Measurements from ENCODE around the gene CRYBA2. TPM values are rescaled to one million over a fixed set of nuclear protein-coding genes. Genes with fewer than 3 reads are reported as not detected.
A peak's percentile ranks its signal among the peaks of the same experiment; 100 is the strongest.

CRYBA2 gene
- total and polyA plus RNA-seq, 2 of the 8 experiments (the other 6 are each of a cell fraction or from before 2014, with no cell fraction given), result not detected

DNA sequence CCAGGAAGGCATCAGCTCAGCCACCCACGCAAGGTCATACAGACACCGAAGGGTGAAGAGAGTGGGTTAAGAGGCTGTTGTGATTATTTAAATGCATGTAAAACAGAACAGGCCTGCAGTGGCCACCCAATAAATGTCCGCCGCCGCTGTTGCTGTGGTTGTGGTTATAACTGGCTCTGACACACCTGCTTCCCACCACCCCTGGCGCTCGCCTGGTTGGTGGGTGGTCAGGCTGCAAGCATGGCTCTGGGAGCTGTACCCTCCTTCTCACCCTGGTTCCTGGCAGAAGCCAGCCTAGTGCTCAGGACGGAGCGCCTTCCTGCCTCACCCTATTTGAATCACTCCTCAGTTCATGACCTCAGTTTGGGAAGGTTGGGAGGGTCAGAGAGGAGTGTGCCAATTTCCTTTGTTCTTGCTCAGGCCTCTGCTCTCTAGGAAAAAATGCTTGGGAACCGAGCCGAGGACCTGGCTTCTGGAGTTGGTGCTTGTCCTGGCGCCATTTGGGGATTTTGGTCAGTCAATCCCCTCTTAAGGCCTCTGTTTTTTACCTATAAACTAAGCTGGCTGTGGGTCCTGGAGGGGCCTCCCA lies 5.3 kb upstream of the CRYBA2 start:
- FAIRE-seq (no peak), DNase-seq (ENCODE audit: low read depth in 1 of 2, low spot score in 2 of 2) (no peak)
- no peak overlapping the region for H3K56ac ChIP-seq (replicated peaks; ENCODE audit: insufficient read length, low read depth, low read length)
- no peaks in the 10 kb centered on the region for H3K79me2 ChIP-seq (ENCODE audit: control insufficient read depth in 1 of 2, insufficient read depth in 2 of 2, low read length in 2 of 2)
- H4K91ac ChIP-seq (replicated peaks; ENCODE audit: insufficient read length, low read length), result no peak overlapping the region
- H3K79me1 ChIP-seq (ENCODE audit: low read depth, low read length), result no peaks in the 10 kb centered on the region
- H3K4me2 ChIP-seq (ENCODE audit: insufficient read depth in 1 of 2, low read depth in 2 of 2, low read length in 2 of 2), result no peak overlapping the region; a peak in 1 of 4 replicates
- WGBS, 2 experiments (ENCODE audit: extremely low coverage in 1 of 2, insufficient coverage in 1 of 2, insufficient read length in 1 of 2, insufficient replicate concordance in 2 of 2, low coverage in 1 of 2, low lambda C conversion rate in 2 of 2, missing lambda C conversion rate in 1 of 2), result 73% methylated on average over 12 of the region's 12 CpGs; no CpG with 5 or more reads in 1 of the 2 experiments
- H4K5ac ChIP-seq (ENCODE audit: insufficient read length, low read depth, low read length), result no peak overlapping the region
- no peak overlapping the region for H2AFZ ChIP-seq (ENCODE audit: low read length)
- peak overlapping the region; percentile 92; the same call in 1 of the 2 replicates for H2BK12ac ChIP-seq (ENCODE audit: low read depth, low read length)
- H2BK5ac ChIP-seq (ENCODE audit: low read depth, low read length), result peak overlapping the region; percentile 78; the same call in 1 of the 2 replicates
- H3K23ac ChIP-seq (ENCODE audit: insufficient read length), result no peak overlapping the region
- no peak overlapping the region for H3K27ac ChIP-seq (ENCODE audit: low read depth, low read length)
- H3K4ac ChIP-seq (replicated peaks; ENCODE audit: insufficient read length, low read depth, low read length), result no peak overlapping the region
- H4K20me1 ChIP-seq (replicated peaks in 1 of 2; ENCODE audit: control insufficient read depth in 1 of 2, insufficient read depth in 2 of 2, low read length in 2 of 2), result peaks cover 19 to 20% of the 10 kb centered on the region in 2 experiments
- H2BK20ac ChIP-seq (ENCODE audit: low read length), result peak overlapping the region; percentile 32; the same call in 1 of the 2 replicates
- no peak overlapping the region for H3K9ac ChIP-seq (replicated peaks in 1 of 4; ENCODE audit: extremely low read depth in 1 of 4, low read depth in 3 of 4, low read length in 3 of 4)
- H3K18ac ChIP-seq (ENCODE audit: extremely low read depth, low read length), result no peak overlapping the region
- H2BK120ac ChIP-seq (replicated peaks; ENCODE audit: low read depth, low read length), result no peak overlapping the region
- H3K4me1 ChIP-seq (replicated peaks in 1 of 4; ENCODE audit: control insufficient read depth in 3 of 4, insufficient read depth in 4 of 4, low read length in 3 of 4), result peaks cover 0 to 44% (median 29%) of the 10 kb centered on the region in 4 experiments; a peak in 6 of 7 replicates
- peaks cover 96 to 100% (median 98%) of the 10 kb centered on the region in 4 experiments for H3K27me3 ChIP-seq (replicated peaks in 1 of 4; ENCODE audit: control insufficient read depth in 3 of 4, extremely low read depth in 1 of 4, insufficient read depth in 3 of 4, low read length in 3 of 4)
- peaks cover 12% of the 10 kb centered on the region; the same call in 1 of the 2 replicates for H3K23me2 ChIP-seq (ENCODE audit: low read depth, low read length)
- H3K36me3 ChIP-seq (ENCODE audit: control insufficient read depth in 2 of 4, insufficient read depth in 4 of 4, low read length in 3 of 4), result peaks cover 0 to 5% (median 0%) of the 10 kb centered on the region in 4 experiments; a peak in 1 of 8 replicates
- CTCF ChIA-PET (ENCODE audit: partially characterized antibody), result interaction anchor here (0.9 to 19.5 kb wide), 8 partner anchors 9 to 156 kb away, joined by 3 to 284 read pairs (median 6); partner anchors contain the start of gene FEV
- no peak overlapping the region for H3K14ac ChIP-seq (ENCODE audit: insufficient read length)
- no peak overlapping the region for H4K8ac ChIP-seq (ENCODE audit: extremely low read depth, insufficient read depth, low read length)
- no peak overlapping the region for H2AK5ac ChIP-seq (ENCODE audit: low read depth, low read length)
- H3K4me3 ChIP-seq (ENCODE audit: extremely low read depth in 1 of 4, insufficient read depth in 2 of 4, low read depth in 3 of 4, low read length in 4 of 4), result no peak overlapping the region
- H3K9me3 ChIP-seq (ENCODE audit: insufficient read depth in 2 of 2, low read depth in 1 of 2, low read length in 1 of 2), result no peaks in the 10 kb centered on the region
- H2BK15ac ChIP-seq (ENCODE audit: low read length), result peak overlapping the region; percentile 2; the same call in 1 of the 2 replicates
- POLR2A ChIA-PET (ENCODE audit: partially characterized antibody), result interaction anchor here (1.3 to 1.8 kb wide), 2 partner anchors 10 to 117 kb away, joined by 3 to 4 read pairs; no protein-coding TSS in a partner anchor
- TF ChIP-seq BRCA1 (IDR thresholded peaks at IDR 0.05; ENCODE audit: low read depth, low read length) (no peak), KDM1A (IDR thresholded peaks at IDR 0.05; ENCODE audit: borderline replicate concordance, low read length) (no peak), CHD2 (IDR thresholded peaks at IDR 0.05; ENCODE audit: low read length) (no peak), SUZ12 (IDR thresholded peaks at IDR 0.05; ENCODE audit: low read length) (no peak), TEAD4 (IDR thresholded peaks at IDR 0.05; ENCODE audit: low read depth, low read length) (no peak), SP1 (IDR thresholded peaks at IDR 0.05; ENCODE audit: low read depth, low read length) (no peak), HDAC2 (IDR thresholded peaks at IDR 0.05; ENCODE audit: borderline replicate concordance in 1 of 2, low read depth in 2 of 2, low read length in 2 of 2) (no peak), KDM5A (IDR thresholded peaks at IDR 0.05; ENCODE audit: low read length) (no peak), CTBP2 (IDR thresholded peaks at IDR 0.05; ENCODE audit: borderline replicate concordance, insufficient read depth, insufficient read length, low read length) (no peak), PHF8 (conservative IDR thresholded peaks at IDR 0.05; ENCODE audit: low read depth, low read length) (no peak), GABPA (IDR thresholded peaks at IDR 0.05; ENCODE audit: borderline replicate concordance, insufficient read depth, low read length) (no peak)
- TF ChIP-seq, protein P1, sequence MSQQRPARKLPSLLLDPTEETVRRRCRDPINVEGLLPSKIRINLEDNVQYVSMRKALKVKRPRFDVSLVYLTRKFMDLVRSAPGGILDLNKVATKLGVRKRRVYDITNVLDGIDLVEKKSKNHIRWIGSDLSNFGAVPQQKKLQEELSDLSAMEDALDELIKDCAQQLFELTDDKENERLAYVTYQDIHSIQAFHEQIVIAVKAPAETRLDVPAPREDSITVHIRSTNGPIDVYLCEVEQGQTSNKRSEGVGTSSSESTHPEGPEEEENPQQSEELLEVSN (IDR thresholded peaks at IDR 0.05), result no peak
